Fibroblast of skin of left quadriceps (primary cell): ENCODE data around the gene DCAF12.

ENCODE experiments used
- DNase-seq, 2 experiments: peaks; one replicate each; pipeline ENCODE4 v3.0.0-alpha.2; 2013; ENCODE audit warnings: low read depth in 2 of 2

DCAF12 gene

GRCh38 chr9:34125681-34126206, 754 bp downstream of the DCAF12 start:
- DNase-seq: no peak

GRCh38 chr9:34124926-34125325, 1.6 kb downstream of the DCAF12 start:
- DNase-seq: no peak

GRCh38 chr9:34124099-34124498, 2.4 kb downstream of the DCAF12 start:
- DNase-seq: no peak

GRCh38 chr9:34123682-34124081, 2.8 kb downstream of the DCAF12 start:
- no peak for DNase-seq

- DNase-seq: no peak
Measured at GRCh38 chr9:34121996-34122395, 4.5 kb downstream of the DCAF12 start.

- no peak for DNase-seq
Measured at GRCh38 chr9:34119713-34120112, 6.8 kb downstream of the DCAF12 start.

- no peak for DNase-seq
Measured at GRCh38 chr9:34114436-34114835, 12.1 kb downstream of the DCAF12 start.

- DNase-seq: no peak
Measured at GRCh38 chr9:34106110-34106509, 20.4 kb downstream of the DCAF12 start.

- no peak for DNase-seq
Measured at GRCh38 chr9:34102796-34103195, 23.7 kb downstream of the DCAF12 start.

- DNase-seq: no peak
Measured at GRCh38 chr9:34098307-34098706, 28.2 kb downstream of the DCAF12 start.

GRCh38 chr9:34097865-34098264, 28.6 kb downstream of the DCAF12 start:
- no peak for DNase-seq

- DNase-seq: no peak
Measured at GRCh38 chr9:34096751-34097150, 29.7 kb downstream of the DCAF12 start.

GRCh38 chr9:34093578-34093977, 32.9 kb downstream of the DCAF12 start:
- no peak for DNase-seq

GRCh38 chr9:34089311-34089710, 37.2 kb downstream of the DCAF12 start:
- DNase-seq: no peak

- no peak for DNase-seq
Measured at GRCh38 chr9:34087370-34087769, 39.1 kb downstream of the DCAF12 start.

- no peak for DNase-seq
Measured at GRCh38 chr9:34086864-34087263, 39.6 kb downstream of the DCAF12 start.

- DNase-seq: no peak
Measured at GRCh38 chr9:34085581-34086500, 40.7 kb downstream of the DCAF12 start.

GRCh38 chr9:34084562-34084961, 41.9 kb downstream of the DCAF12 start:
- DNase-seq: no peak

GRCh38 chr9:34079181-34079580, 47.3 kb downstream of the DCAF12 start:
- DNase-seq: no peak

- peak; percentile 52 to 61 for DNase-seq
Measured at GRCh38 chr9:34072868-34073590, 53.5 kb downstream of the DCAF12 start.

GRCh38 chr9:34072410-34072809, 54.1 kb downstream of the DCAF12 start:
- DNase-seq: no peak

GRCh38 chr9:34070606-34071324, 55.7 kb downstream of the DCAF12 start:
- peak in 1 of 2 experiments; percentile 10 for DNase-seq
